GM12875 (cell line): ENCODE measurements around the gene MAST1.

Experiments used
- H3K4me3 ChIP-seq: one replicate; pipeline ENCODE4 v1.5.1; 2011; ENCODE audit warnings: low read depth, low read length, control low read depth
- TF ChIP-seq, protein P1 (sequence below): IDR thresholded peaks from 2 replicates; pipeline ENCODE4 v1.5.1; 2011; ENCODE audit warnings: low read depth, mild to moderate bottlenecking, control low read depth, inconsistent platforms, low read length, moderate library complexity, borderline replicate concordance; ENCODE audit not compliant: insufficient read depth

The MAST1 gene

DNA sequence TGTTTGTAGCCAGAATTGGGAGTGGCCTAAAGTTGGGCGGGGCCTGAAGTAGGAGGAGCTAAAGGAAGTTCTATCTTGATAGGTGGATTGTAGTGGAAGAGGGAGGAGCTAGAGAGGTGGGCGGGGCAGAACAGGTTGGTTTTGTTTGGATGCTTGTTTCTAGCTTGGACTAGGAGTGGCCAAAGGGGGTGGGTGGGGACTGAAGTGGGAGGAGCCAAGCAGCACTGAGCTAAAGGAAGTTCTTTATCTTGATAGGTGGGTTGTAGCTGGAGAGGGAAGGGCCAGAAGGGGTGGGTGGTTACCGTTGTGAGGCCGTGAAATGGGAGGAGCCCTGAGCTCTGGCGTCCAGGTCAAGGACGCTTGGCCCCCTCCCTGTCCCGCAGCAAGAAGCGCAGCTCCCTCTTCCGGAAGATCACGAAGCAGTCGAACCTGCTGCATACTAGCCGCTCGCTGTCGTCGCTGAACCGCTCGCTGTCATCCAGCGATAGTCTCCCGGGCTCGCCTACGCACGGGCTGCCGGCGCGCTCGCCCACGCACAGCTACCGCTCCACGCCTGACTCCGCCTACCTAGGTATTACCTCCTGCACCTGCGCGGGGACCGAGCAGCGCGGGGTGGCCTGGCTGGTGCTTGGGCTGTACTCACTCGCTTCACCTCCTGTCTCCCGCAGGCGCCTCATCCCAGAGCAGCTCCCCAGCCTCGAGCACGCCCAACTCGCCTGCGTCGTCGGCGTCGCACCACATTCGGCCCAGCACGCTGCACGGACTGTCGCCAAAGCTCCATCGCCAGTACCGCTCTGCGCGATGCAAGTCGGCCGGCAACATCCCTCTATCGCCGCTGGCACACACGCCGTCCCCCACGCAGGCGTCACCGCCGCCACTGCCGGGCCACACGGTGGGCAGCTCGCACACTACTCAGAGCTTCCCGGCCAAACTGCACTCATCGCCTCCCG lies 34.9 kb downstream of the MAST1 start:
- TF ChIP-seq, protein P1, sequence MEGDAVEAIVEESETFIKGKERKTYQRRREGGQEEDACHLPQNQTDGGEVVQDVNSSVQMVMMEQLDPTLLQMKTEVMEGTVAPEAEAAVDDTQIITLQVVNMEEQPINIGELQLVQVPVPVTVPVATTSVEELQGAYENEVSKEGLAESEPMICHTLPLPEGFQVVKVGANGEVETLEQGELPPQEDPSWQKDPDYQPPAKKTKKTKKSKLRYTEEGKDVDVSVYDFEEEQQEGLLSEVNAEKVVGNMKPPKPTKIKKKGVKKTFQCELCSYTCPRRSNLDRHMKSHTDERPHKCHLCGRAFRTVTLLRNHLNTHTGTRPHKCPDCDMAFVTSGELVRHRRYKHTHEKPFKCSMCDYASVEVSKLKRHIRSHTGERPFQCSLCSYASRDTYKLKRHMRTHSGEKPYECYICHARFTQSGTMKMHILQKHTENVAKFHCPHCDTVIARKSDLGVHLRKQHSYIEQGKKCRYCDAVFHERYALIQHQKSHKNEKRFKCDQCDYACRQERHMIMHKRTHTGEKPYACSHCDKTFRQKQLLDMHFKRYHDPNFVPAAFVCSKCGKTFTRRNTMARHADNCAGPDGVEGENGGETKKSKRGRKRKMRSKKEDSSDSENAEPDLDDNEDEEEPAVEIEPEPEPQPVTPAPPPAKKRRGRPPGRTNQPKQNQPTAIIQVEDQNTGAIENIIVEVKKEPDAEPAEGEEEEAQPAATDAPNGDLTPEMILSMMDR: no peak
- H3K4me3 ChIP-seq: no peak overlapping the region

DNA sequence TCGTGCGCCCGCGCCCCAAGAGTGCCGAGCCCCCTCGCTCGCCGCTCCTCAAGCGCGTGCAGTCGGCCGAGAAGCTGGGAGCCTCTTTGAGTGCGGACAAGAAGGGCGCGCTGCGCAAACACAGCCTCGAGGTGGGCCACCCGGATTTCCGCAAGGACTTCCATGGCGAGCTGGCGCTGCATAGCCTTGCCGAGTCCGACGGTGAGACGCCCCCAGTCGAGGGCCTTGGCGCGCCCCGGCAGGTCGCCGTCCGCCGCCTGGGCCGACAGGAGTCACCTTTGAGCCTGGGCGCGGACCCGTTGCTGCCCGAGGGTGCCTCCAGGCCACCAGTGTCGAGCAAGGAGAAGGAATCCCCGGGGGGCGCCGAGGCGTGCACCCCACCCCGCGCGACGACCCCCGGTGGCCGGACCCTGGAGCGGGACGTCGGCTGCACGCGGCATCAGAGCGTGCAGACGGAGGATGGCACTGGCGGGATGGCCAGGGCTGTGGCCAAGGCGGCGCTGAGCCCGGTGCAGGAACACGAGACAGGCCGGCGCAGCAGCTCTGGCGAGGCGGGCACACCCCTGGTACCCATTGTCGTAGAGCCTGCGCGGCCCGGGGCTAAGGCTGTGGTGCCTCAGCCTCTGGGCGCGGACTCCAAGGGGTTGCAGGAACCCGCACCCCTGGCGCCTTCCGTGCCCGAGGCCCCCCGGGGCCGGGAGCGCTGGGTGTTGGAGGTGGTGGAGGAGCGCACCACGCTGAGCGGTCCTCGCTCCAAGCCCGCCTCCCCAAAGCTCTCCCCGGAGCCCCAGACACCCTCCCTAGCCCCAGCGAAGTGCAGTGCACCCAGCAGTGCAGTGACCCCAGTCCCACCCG lies 35.8 kb downstream of the MAST1 start:
- no peak overlapping the region for H3K4me3 ChIP-seq
- TF ChIP-seq, protein P1: no peak

DNA sequence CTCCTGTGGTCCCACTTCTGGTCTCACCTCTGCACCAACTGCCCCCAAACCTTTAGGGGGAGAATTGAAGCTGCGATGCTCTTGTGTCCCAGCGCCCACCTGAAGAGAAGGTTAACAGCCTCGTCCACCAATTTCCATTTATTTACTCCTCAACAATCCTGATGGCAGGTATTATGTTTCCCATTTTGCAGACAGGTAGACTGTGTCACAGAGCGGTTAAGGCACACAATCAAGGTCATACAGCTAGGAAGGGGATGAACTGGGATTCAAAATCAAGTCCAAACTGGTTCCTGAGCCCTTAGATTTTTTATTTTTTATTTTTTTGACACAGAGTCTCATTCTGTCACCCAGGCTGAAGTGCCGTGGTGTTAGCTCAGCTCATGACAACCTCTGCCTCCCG lies 36.8 kb downstream of the MAST1 start:
- TF ChIP-seq, protein P1: no peak

DNA sequence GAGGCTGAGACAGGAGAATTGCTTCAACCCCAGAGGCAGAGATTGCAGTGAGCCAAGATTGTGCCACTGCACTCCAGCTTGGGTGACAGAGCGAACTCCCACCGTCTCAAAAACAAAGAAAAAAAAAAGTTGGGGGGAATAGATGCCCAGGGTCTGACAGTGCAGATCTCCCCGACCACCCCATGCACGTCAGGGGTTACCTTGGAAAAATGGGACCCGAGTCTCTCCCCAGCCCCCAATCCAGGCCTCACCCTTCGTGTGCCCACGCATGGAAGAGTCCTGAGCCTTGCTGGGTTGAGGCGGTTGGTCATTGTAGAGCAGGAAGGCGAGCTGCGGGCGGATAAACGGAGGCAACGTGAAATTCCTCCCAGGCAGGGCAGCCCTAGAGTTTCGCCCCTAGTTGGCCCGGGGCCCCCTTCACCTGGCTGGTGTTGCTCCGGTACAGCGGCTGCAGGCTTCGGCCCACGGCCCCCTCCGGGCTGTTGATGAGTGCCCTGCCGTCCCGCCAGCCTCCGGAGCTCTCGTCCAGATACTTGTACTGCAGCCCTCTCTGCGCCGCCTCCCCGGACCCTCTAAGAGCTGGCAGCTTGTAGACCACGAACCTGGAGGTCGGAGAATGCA lies 42.3 kb downstream of the MAST1 start:
- peak overlapping the region; percentile 62 for H3K4me3 ChIP-seq
- TF ChIP-seq, protein P1: no peak

More for the DNA sequence above, 36.8 kb downstream of the MAST1 start:
- no peak overlapping the region for H3K4me3 ChIP-seq

DNA sequence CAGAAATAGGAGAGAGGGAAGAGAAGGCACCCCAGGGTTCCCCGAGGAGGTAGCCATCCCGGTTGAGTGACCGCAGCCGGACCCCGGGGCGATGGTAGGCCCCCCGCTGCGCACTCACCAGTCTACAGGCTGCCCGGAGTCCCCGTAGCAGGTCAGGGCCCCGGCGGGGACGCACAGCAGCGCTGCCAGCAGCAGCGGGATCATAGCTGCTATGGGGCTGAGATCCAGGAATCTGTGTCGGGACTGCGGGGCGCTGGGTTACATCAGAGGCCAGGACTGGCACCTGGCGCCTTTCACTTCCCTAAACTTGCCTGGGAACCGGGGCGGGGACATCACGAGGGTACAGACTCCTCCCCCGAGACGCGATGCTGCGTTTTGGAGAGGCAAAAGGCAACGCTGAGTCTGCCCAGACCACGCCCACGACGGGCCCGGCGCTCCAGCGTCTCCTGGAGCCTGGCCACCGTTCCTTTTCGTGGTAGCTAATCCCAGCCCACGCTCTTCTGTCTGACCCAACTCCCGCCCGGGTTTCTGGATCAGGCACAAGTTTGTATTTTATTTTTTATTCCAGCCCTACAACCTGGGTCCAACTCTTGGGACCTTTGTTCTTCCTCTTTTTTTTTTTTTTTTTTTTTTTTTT lies 43.0 kb downstream of the MAST1 start, which contains the start of gene DNASE2:
Gene DNASE2, minus strand, starts transcription at position 278 of the 637 bp plus-strand sequence. Its CDS starts 74 bp downstream, at position 204.
- H3K4me3 ChIP-seq: peak within 1 kb of the TSS; percentile 62
- TF ChIP-seq, protein P1: no peak

DNA sequence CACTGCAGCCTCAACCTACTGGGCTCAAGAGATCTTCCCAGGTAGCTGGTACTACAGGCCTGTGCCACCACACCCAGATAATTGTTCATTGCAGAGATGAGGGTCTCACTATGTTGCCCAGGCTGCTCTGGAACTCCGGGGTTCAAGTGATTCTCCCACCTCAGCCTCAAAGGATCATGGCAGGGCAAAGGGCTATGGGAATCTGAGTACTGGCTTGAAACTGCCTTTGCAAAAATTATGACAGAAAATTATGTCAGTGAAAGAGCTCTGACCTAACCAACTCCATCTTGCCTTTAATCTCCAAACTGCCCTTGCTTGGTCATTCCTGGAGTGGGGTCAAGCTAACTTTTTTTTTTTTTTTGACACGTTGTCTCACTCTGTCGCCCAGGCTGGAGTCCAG lies 44.3 kb downstream of the MAST1 start:
- TF ChIP-seq, protein P1: no peak

More for the DNA sequence above, 44.3 kb downstream of the MAST1 start:
- no peak overlapping the region for H3K4me3 ChIP-seq
